ENCODE results near the gene NGF. TPM values are rescaled to one million over a fixed set of nuclear protein-coding genes. Genes with fewer than 3 reads are reported as not detected.

NGF gene
- total RNA-seq, 1 donor from 2014 or later: 14.8 TPM

GRCh38 chr1:115237023-115237422, 101.0 kb downstream of the NGF start:
- H3K4me3 Mint-ChIP-seq (ENCODE audit: unreplicated experiment): no peak overlapping the region
- H3K9me3 Mint-ChIP-seq (ENCODE audit: unreplicated experiment): peaks cover 14% of the 10 kb centered on the region
- H3K36me3 Mint-ChIP-seq (ENCODE audit: unreplicated experiment): no peaks in the 10 kb centered on the region
- DNase-seq (ENCODE audit: extremely low spot score, unreplicated experiment): no peak
- no peak overlapping the region for H3K27ac Mint-ChIP-seq (ENCODE audit: unreplicated experiment)
- no peaks in the 10 kb centered on the region for H3K27me3 Mint-ChIP-seq (ENCODE audit: unreplicated experiment)
- TF ChIP-seq CTCF (IDR thresholded peaks at IDR 0.05): no peak
- H3K4me1 Mint-ChIP-seq (ENCODE audit: unreplicated experiment): peaks cover 15% of the 10 kb centered on the region

Other genes with a start within 250 kb of the NGF start
- gene TSPAN2, start 248.7 kb downstream of the NGF start, total RNA-seq: 3.1 and 3.5 TPM in 2 replicates